ENCODE data around the gene TTLL9. TPM values are rescaled to one million over a fixed set of nuclear protein-coding genes. Genes with fewer than 3 reads are reported as not detected.
A peak's percentile ranks its signal among the peaks of the same experiment; 100 is the strongest.

TTLL9 gene
- total RNA-seq, 6 experiments from 2014 or later, result not detected

DNA sequence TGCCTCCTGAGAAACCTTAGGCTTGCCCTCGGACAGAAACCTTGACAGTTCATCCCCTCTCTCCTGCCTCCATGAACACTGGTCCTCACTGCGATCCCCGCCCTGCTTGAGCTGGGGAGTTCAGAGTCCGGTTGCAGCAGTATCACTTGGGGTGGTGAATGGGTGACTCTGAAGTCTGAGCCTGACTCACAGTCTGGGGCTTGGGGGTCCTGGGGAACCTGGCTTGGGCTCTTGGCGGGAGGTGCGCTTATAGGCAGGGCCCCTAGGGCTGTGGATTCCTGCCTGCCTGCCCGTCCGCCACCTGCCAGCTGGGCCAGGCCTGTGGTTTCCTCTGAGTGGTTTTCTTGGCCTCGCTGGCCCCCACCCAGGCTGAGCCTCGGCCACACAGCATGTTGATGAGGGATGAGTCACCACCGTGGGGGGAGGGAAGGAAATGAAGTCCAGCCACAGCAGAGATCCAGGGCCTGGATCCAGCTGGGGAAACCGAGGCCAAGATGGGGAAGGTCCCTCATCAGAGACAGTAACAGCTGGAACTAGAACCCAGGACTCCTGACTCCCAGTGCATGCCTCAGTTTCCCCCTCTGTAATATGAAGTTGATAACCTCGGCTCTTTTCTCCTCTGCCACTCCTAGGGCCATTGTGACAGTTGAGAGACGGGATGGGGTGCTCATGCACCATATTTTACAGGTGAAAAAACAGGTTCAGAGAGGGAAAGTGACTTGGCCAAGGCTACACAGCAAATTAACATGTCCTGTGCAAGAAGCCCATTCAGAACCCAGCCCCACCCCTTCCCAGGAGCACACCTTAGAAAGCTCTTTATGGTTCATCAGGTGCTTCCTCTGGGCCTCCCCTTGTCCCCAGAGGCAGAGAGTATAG lies 34.2 kb upstream of the TTLL9 start:
- H3K4me3 Mint-ChIP-seq, result peak overlapping the region; percentile 62
- H3K9me3 Mint-ChIP-seq, result no peaks in the 10 kb centered on the region
- H3K27ac Mint-ChIP-seq, result peak overlapping the region; percentile 64
- H3K4me1 Mint-ChIP-seq (ENCODE audit: low read depth), result peaks cover 8% of the 10 kb centered on the region; the same call in 1 of the 2 replicates
- peak; percentile 86 for DNase-seq
- no peaks in the 10 kb centered on the region for H3K36me3 Mint-ChIP-seq (ENCODE audit: low read depth)
- TF ChIP-seq, protein P1, sequence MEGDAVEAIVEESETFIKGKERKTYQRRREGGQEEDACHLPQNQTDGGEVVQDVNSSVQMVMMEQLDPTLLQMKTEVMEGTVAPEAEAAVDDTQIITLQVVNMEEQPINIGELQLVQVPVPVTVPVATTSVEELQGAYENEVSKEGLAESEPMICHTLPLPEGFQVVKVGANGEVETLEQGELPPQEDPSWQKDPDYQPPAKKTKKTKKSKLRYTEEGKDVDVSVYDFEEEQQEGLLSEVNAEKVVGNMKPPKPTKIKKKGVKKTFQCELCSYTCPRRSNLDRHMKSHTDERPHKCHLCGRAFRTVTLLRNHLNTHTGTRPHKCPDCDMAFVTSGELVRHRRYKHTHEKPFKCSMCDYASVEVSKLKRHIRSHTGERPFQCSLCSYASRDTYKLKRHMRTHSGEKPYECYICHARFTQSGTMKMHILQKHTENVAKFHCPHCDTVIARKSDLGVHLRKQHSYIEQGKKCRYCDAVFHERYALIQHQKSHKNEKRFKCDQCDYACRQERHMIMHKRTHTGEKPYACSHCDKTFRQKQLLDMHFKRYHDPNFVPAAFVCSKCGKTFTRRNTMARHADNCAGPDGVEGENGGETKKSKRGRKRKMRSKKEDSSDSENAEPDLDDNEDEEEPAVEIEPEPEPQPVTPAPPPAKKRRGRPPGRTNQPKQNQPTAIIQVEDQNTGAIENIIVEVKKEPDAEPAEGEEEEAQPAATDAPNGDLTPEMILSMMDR (IDR thresholded peaks at IDR 0.05), result no peak
- no peaks in the 10 kb centered on the region; the same call in 1 of the 2 replicates for H3K27me3 Mint-ChIP-seq (ENCODE audit: insufficient read depth)

DNA sequence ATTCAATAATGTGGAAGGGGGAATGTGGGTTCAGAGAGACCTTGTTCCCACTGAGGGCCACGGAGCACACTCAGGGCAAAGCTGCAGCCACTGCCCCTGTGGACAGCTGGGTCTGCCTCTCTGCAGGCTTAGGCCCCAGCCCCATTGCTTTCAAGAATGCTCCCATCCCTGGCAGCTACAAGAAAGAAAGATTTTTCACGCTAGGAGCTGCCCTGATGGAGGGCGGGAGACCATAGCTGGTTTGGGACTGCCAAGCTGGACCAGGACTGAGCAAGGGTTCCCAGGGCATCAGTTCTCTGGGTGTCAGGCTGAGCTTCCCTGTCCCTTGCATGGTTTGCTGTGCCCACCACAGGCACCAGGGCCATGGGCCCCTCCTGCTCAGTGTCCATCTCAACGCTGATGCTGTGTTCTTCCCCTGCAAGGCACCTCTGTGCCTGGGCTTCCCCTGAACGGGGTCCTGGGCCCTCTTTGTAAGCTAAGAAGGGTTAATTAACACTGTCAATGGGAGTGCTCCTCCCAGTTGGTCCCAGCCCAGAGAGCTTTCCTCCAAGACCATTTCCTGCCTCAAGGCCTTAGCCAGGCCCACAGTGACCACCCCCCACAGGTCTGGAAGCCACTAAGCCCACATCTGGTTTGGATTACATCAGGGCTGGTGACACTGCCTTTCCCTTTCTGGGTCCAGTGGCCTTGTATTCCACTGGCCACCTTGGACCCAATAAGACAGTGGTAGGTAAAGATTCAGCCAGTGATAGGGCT lies 33.4 kb upstream of the TTLL9 start:
- no peak for DNase-seq
- Mint-ChIP-seq H3K4me3 (0 out of 2 replicates have a peak overlapping the region, but pooled peaks have one; percentile 15), H3K27ac (no peak overlapping the region), H3K9me3 (no peaks in the 10 kb centered on the region), H3K27me3 (ENCODE audit: insufficient read depth) (no peaks in the 10 kb centered on the region), H3K4me1 (ENCODE audit: low read depth) (peaks cover 16% of the 10 kb centered on the region), H3K36me3 (ENCODE audit: low read depth) (no peaks in the 10 kb centered on the region)
- TF ChIP-seq, protein P1 (IDR thresholded peaks at IDR 0.05), result no peak

DNA sequence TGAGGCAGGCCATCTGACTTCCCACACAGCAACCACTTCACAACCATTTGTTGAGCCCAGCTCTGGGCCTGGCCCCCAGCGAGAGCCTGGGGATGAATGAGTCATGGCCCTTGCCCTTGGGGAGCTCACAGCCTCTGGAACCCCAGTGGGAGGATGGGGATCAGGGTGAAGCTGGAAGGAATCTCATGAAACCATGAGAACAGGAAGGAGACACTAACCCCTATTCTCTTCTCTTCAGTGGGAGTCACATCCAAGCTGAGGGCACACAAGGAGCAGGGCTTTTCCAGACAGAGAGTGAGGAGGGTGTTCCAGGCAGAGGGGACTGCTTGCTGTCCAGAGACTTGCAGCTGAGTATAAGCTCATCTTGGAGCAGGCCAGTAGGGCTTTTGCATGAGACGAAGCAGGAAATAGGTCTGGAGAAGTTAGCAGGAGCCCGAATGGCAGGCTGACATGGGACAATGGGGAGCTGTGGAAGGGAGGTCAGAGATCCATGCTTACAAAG lies 32.5 kb upstream of the TTLL9 start:
- DNase-seq, result peak; percentile 71
- Mint-ChIP-seq H3K27me3 (ENCODE audit: insufficient read depth) (no peaks in the 10 kb centered on the region), H3K9me3 (no peaks in the 10 kb centered on the region), H3K27ac (no peak overlapping the region), H3K4me1 (ENCODE audit: low read depth) (peaks cover 25% of the 10 kb centered on the region), H3K36me3 (ENCODE audit: low read depth) (no peaks in the 10 kb centered on the region), H3K4me3 (no peak overlapping the region)
- TF ChIP-seq, protein P1 (IDR thresholded peaks at IDR 0.05), result no peak

DNA sequence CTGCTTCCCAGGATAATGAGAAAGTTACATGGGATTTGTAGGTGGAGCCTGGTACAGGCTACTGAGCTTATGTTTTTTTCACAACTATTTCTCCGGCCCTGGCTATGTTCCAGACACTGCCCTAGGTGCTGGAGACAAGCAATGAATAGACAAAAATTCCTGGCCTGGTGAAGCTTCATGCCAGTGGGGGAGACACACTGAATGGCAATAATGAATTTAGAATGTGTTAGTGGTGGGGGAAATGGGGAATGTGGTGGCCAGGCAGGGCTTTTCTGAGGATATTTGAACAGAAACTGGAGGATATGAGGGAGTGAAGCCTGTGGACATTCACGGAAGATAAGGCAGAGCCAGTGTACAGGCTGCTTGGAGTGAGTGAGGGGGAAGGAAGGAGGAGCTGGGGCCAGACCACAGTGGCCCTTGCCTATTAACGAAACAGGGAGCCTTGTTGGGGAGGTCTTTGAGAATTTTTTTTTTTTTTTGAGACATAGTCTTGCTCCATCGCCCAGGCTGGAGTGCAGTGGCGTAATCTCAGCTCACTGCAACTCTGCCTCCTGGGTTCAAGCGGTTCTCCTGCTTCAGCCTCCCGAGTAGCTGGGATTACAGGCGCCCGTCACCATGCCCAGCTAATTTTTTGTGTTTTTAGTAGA lies 31.7 kb upstream of the TTLL9 start:
- TF ChIP-seq, protein P1 (IDR thresholded peaks at IDR 0.05), result no peak
- DNase-seq, result peak; percentile 24
- Mint-ChIP-seq H3K4me3 (no peak overlapping the region), H3K4me1 (ENCODE audit: low read depth) (peaks cover 34% of the 10 kb centered on the region), H3K36me3 (ENCODE audit: low read depth) (no peaks in the 10 kb centered on the region), H3K27me3 (ENCODE audit: insufficient read depth) (no peaks in the 10 kb centered on the region; the same call in 1 of the 2 replicates), H3K27ac (no peak overlapping the region), H3K9me3 (no peaks in the 10 kb centered on the region)

DNA sequence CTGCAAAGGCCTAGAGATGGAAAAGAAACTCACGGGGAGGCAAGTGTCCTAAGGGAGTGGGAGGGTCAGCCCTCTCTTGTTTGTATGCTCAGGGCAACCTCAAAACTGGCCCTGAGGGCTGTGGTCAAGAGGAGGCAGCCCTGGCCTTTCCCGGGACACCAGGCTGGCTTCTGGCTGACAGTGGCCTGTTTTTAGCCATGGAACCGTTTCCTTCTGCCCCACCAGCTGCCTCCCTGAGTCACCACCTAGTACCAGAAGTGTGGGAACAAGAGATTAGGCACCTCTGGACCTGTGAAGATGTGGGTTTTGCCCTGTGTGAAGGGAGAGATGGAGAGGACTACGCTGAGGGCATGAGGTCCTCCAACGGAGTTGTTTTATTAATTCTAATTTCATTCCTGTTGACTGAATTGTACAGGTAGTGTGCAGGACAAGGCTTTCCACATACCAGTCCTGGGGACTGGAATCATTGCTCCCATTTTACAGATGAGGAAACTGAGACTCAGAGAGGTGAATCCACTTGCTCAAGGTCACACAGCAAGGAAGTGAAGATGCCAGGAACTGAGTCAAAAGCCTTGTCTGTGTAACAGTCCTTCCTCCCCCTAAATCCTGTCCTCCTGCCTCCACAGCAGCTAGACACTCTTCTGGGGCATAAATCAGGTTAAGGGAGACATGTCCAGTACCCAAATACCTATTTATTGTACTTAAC lies 30.5 kb upstream of the TTLL9 start:
- Mint-ChIP-seq H3K9me3 (no peaks in the 10 kb centered on the region), H3K36me3 (ENCODE audit: low read depth) (no peaks in the 10 kb centered on the region), H3K4me1 (ENCODE audit: low read depth) (peaks cover 34% of the 10 kb centered on the region), H3K27ac (no peak overlapping the region), H3K4me3 (no peak overlapping the region), H3K27me3 (ENCODE audit: insufficient read depth) (no peaks in the 10 kb centered on the region; the same call in none of the 2 replicates)
- no peak for DNase-seq
- TF ChIP-seq, protein P1 (IDR thresholded peaks at IDR 0.05), result no peak
